SK-N-SH treated with all-trans-retinoic acid at 6 μM for 48 hours (cell line): ENCODE data around the gene OXLD1.
A peak's percentile ranks its signal among the peaks of the same experiment; 100 is the strongest.

Experiments
- ATAC-seq: fragments of 200-7000 bp; cut with Tn5 transposase; 3 replicates; pipeline ENCODE4 v1.9.1; 2020; ENCODE audit warnings: mild to moderate bottlenecking, moderate library complexity
- ARNTL ChIP-seq: fragments of 450-650 bp; formaldehyde crosslinking; IDR thresholded peaks from 2 replicates; pipeline ENCODE4 v1.5.0; 2020; ENCODE audit warnings: low read depth, mild to moderate bottlenecking, moderate library complexity, borderline replicate concordance
- BACH2 ChIP-seq: fragments of 250-450 bp; sonication (Bioruptor Pico); IDR thresholded peaks from 2 replicates; pipeline ENCODE4 v1.9.0; 2021; ENCODE audit warnings: mild to moderate bottlenecking, borderline replicate concordance
- CSDC2 ChIP-seq: fragments of 250-450 bp; sonication (Bioruptor Pico); IDR thresholded peaks from 2 replicates; pipeline ENCODE4 v1.5.0; 2020; ENCODE audit warnings: mild to moderate bottlenecking, moderate library complexity
- ESRRG ChIP-seq: fragments of 250-450 bp; sonication (Bioruptor Pico); IDR thresholded peaks from 2 replicates; pipeline ENCODE4 v1.6.1; 2021; ENCODE audit warnings: mild to moderate bottlenecking
- ISL1 ChIP-seq: fragments of 250-450 bp; sonication (Bioruptor Pico); IDR thresholded peaks from 2 replicates; pipeline ENCODE4 v2.1.2; 2022; ENCODE audit warnings: mild to moderate bottlenecking, moderate library complexity
- PPARA ChIP-seq: fragments of 250-450 bp; sonication (Bioruptor Pico); IDR thresholded peaks from 2 replicates; pipeline ENCODE4 v1.5.0; 2020; ENCODE audit warnings: mild to moderate bottlenecking, borderline replicate concordance
- SNAI2 ChIP-seq: fragments of 250-450 bp; sonication (Bioruptor Pico); IDR thresholded peaks from 2 replicates; pipeline ENCODE4 v1.5.0; 2020; ENCODE audit warnings: mild to moderate bottlenecking, moderate library complexity
- TCF4 ChIP-seq: fragments of 250-450 bp; sonication (Bioruptor Pico); IDR thresholded peaks from 2 replicates; pipeline ENCODE4 v1.8.0; 2021; ENCODE audit warnings: mild to moderate bottlenecking, moderate library complexity, borderline replicate concordance
- TOX ChIP-seq: fragments of 250-450 bp; sonication (Bioruptor Pico); IDR thresholded peaks from 2 replicates; pipeline ENCODE4 v1.8.0; 2021; ENCODE audit warnings: mild to moderate bottlenecking, moderate library complexity, borderline replicate concordance
- ZC3H10 ChIP-seq: fragments of 250-450 bp; sonication (Bioruptor Pico); IDR thresholded peaks from 2 replicates; pipeline ENCODE4 v1.5.1; 2021; ENCODE audit warnings: mild to moderate bottlenecking, moderate library complexity
- ZNF565 ChIP-seq: fragments of 450-650 bp; formaldehyde crosslinking; conservative IDR thresholded peaks from 2 replicates; pipeline ENCODE4 v1.5.0; 2020; ENCODE audit warnings: low read depth, mild to moderate bottlenecking, moderate library complexity
- ZNF8 ChIP-seq: fragments of 450-650 bp; formaldehyde crosslinking; IDR thresholded peaks from 2 replicates; pipeline ENCODE4 v1.5.0; 2020; ENCODE audit warnings: mild to moderate bottlenecking, moderate library complexity
- TF ChIP-seq, protein P1 (sequence below): fragments of 250-450 bp; sonication (Bioruptor Pico); IDR thresholded peaks from 2 replicates; pipeline ENCODE4 v1.5.1; 2020; ENCODE audit warnings: low read depth, mild to moderate bottlenecking, moderate library complexity
- TF ChIP-seq, protein P2 (sequence below): fragments of 250-450 bp; sonication (Bioruptor Pico); IDR thresholded peaks from 2 replicates; pipeline ENCODE4 v1.5.0; 2020; ENCODE audit warnings: mild to moderate bottlenecking, moderate library complexity
- TF ChIP-seq, protein P3 (sequence below): fragments of 250-450 bp; sonication (Bioruptor Pico); IDR thresholded peaks from 2 replicates; pipeline ENCODE4 v1.5.1; 2021; ENCODE audit warnings: mild to moderate bottlenecking, moderate library complexity
- TF ChIP-seq, protein P4 (sequence below): fragments of 250-450 bp; sonication (Bioruptor Pico); IDR thresholded peaks from 2 replicates; pipeline ENCODE4 v1.8.0; 2021; ENCODE audit warnings: low read depth, mild to moderate bottlenecking, moderate library complexity, borderline replicate concordance
- TF ChIP-seq, protein P5 (sequence below): fragments of 250-450 bp; sonication (Bioruptor Pico); IDR thresholded peaks from 2 replicates; pipeline ENCODE4 v1.8.0; 2020; ENCODE audit warnings: mild to moderate bottlenecking, moderate library complexity, borderline replicate concordance

Gene OXLD1

DNA sequence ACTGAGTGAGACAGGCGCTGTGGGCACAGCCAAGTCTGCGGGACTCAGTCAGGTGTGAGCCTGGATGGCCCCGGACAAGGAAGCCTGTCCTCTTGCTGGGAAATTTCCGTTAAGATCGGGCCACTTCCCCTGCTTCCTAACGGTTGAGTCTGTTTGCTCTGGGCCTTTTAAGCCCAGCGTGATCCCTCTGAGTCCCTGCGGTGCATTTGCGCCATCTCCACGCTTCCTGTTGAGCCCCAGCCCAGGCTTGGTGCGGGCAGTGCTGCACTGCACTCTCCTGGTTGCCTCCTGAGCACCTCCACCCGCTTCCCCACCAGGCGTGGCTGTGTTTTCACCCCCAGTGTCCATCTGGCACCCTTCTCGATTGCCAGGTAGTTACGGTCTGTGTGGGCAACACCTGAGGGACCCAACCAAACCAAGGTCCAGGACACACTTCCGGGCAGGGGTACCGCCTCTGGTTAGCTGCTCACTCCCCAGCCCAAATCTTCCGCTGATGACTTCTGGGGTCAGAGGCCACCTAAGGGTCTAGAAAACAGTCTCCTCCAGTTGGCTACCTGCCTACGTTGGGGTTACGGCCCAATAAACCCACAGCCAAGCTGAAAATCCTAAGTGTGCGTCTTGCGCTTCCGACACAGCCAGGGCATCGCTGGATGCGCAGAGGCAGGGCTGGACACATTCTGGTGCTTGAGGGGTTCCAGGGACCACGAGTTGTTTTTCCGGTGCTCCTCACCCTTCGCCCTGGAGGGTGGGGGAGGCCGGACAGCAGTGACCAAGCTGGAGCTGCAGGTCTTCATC is 44.3 kb upstream of the OXLD1 start:
- TF ChIP-seq, protein P1, sequence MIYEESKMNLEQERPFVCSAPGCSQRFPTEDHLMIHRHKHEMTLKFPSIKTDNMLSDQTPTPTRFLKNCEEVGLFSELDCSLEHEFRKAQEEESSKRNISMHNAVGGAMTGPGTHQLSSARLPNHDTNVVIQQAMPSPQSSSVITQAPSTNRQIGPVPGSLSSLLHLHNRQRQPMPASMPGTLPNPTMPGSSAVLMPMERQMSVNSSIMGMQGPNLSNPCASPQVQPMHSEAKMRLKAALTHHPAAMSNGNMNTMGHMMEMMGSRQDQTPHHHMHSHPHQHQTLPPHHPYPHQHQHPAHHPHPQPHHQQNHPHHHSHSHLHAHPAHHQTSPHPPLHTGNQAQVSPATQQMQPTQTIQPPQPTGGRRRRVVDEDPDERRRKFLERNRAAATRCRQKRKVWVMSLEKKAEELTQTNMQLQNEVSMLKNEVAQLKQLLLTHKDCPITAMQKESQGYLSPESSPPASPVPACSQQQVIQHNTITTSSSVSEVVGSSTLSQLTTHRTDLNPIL (CRISPR knock-in tag) = 0 out of 2 replicates have a peak, but pooled peaks have one; percentile 35
- no peak for TF ChIP-seq BACH2
- no peak; the same call in 2 of the 3 replicates for ATAC-seq

DNA sequence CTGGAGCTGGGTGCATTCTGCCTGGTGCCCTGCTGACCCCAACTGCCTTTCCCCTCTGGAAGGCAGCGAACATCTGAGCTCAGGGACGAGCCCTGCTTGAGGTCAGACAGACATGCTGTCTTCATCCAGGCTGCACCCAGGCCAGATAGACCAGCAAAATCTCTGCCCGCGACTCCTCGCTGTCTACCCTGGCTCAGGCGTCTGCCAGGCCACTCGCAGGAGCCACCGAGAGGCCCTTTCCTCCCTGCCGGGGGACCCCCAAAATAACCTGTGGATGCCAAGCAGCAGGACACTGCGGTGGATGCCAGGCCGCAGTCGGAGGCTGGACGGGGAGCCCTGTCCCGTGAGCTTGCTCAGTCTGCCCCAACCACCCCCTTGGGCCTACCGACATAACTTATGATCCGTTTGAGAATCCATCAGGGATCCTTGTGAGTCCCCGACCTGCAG is 42.4 kb upstream of the OXLD1 start:
- TF ChIP-seq ZNF565 (CRISPR knock-in tag) = no peak
- no peak for TF ChIP-seq ISL1 (CRISPR knock-in tag)
- no peak for TF ChIP-seq TOX (CRISPR knock-in tag)
- no peak for TF ChIP-seq CSDC2 (CRISPR knock-in tag)
- TF ChIP-seq SNAI2 (CRISPR knock-in tag) = no peak
- no peak for TF ChIP-seq ARNTL (CRISPR knock-in tag)
- ATAC-seq = no peak

DNA sequence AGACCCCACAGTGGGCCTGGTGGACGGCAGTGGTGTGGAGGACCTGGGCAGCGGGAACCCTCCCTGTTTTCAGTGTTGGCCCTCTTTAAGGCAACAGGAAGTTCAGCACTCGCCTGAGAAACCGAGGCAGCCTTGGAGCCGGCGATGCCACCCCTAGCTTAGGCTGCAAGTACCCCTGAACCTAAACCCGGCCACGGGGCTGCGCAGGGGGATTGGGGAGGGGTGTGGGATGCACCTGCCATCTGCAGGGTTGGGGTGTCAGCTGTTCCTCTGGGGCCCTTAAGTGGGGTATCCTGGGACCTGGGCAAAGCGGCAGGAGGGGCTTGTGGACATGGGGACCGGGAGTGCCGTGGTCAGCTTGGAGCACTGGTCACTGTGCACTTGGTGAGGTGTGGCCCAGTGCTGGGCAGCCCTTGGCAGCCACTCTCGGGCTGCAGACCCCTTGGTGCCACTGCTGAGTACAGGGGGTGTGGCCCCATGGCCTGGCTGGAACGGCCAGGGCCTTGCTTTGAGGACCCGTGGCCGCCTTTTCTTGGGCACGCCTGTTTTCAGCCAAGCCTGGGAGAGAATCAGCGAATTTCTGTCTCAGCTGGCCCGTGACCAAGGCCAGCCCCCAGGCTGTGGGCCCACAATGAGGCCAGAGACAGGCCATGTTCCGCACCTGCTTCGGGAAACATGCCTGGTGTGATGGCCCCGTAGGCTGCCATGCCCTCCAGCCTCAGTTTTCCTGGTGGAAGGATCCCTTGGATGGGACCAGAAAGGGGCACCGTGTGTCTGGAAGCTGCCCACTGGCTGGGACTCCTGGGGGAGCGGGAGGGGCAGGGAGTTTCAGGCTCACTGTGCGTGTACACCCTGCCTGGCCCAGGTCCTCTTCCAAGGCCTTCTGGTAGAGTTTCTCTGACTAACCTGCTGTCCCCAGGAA is 41.6 kb upstream of the OXLD1 start:
- no peak for TF ChIP-seq TCF4 (CRISPR knock-in tag)
- no peak for TF ChIP-seq BACH2
- TF ChIP-seq ARNTL (CRISPR knock-in tag) = no peak
- TF ChIP-seq, protein P2, sequence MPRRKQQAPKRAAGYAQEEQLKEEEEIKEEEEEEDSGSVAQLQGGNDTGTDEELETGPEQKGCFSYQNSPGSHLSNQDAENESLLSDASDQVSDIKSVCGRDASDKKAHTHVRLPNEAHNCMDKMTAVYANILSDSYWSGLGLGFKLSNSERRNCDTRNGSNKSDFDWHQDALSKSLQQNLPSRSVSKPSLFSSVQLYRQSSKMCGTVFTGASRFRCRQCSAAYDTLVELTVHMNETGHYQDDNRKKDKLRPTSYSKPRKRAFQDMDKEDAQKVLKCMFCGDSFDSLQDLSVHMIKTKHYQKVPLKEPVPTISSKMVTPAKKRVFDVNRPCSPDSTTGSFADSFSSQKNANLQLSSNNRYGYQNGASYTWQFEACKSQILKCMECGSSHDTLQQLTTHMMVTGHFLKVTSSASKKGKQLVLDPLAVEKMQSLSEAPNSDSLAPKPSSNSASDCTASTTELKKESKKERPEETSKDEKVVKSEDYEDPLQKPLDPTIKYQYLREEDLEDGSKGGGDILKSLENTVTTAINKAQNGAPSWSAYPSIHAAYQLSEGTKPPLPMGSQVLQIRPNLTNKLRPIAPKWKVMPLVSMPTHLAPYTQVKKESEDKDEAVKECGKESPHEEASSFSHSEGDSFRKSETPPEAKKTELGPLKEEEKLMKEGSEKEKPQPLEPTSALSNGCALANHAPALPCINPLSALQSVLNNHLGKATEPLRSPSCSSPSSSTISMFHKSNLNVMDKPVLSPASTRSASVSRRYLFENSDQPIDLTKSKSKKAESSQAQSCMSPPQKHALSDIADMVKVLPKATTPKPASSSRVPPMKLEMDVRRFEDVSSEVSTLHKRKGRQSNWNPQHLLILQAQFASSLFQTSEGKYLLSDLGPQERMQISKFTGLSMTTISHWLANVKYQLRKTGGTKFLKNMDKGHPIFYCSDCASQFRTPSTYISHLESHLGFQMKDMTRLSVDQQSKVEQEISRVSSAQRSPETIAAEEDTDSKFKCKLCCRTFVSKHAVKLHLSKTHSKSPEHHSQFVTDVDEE (CRISPR knock-in tag) = no peak
- no peak for TF ChIP-seq ZNF8 (CRISPR knock-in tag)
- no peak for TF ChIP-seq CSDC2 (CRISPR knock-in tag)
- TF ChIP-seq, protein P3, sequence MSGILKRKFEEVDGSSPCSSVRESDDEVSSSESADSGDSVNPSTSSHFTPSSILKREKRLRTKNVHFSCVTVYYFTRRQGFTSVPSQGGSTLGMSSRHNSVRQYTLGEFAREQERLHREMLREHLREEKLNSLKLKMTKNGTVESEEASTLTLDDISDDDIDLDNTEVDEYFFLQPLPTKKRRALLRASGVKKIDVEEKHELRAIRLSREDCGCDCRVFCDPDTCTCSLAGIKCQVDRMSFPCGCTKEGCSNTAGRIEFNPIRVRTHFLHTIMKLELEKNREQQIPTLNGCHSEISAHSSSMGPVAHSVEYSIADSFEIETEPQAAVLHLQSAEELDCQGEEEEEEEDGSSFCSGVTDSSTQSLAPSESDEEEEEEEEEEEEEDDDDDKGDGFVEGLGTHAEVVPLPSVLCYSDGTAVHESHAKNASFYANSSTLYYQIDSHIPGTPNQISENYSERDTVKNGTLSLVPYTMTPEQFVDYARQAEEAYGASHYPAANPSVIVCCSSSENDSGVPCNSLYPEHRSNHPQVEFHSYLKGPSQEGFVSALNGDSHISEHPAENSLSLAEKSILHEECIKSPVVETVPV = no peak
- TF ChIP-seq PPARA = no peak
- no peak for TF ChIP-seq ZC3H10 (CRISPR knock-in tag)
- TF ChIP-seq, protein P4, sequence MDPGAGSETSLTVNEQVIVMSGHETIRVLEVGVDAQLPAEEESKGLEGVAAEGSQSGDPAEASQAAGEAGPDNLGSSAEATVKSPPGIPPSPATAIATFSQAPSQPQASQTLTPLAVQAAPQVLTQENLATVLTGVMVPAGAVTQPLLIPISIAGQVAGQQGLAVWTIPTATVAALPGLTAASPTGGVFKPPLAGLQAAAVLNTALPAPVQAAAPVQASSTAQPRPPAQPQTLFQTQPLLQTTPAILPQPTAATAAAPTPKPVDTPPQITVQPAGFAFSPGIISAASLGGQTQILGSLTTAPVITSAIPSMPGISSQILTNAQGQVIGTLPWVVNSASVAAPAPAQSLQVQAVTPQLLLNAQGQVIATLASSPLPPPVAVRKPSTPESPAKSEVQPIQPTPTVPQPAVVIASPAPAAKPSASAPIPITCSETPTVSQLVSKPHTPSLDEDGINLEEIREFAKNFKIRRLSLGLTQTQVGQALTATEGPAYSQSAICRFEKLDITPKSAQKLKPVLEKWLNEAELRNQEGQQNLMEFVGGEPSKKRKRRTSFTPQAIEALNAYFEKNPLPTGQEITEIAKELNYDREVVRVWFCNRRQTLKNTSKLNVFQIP = no peak
- TF ChIP-seq TOX (CRISPR knock-in tag) = no peak
- TF ChIP-seq ISL1 (CRISPR knock-in tag) = no peak
- no peak for TF ChIP-seq ESRRG
- TF ChIP-seq, protein P5, sequence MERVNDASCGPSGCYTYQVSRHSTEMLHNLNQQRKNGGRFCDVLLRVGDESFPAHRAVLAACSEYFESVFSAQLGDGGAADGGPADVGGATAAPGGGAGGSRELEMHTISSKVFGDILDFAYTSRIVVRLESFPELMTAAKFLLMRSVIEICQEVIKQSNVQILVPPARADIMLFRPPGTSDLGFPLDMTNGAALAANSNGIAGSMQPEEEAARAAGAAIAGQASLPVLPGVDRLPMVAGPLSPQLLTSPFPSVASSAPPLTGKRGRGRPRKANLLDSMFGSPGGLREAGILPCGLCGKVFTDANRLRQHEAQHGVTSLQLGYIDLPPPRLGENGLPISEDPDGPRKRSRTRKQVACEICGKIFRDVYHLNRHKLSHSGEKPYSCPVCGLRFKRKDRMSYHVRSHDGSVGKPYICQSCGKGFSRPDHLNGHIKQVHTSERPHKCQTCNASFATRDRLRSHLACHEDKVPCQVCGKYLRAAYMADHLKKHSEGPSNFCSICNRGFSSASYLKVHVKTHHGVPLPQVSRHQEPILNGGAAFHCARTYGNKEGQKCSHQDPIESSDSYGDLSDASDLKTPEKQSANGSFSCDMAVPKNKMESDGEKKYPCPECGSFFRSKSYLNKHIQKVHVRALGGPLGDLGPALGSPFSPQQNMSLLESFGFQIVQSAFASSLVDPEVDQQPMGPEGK (CRISPR knock-in tag) = no peak
- ATAC-seq = no peak
